Naive thymus-derived CD4-positive, alpha-beta T cell (primary cell): ENCODE data around the gene CCSER1. TPM values are rescaled to one million over a fixed set of nuclear protein-coding genes. Genes with fewer than 3 reads are reported as not detected.

Source experiments
- ATAC-seq: fragments of 150-1000 bp; cut with Tn5 transposase; 2 replicates; pipeline ENCODE4 v1.10.0; 2021; ENCODE audit warnings: mild to moderate bottlenecking, moderate library complexity
- CTCF ChIA-PET: fragments of 350-600 bp; sonication (Branson Sonifier 250); formaldehyde crosslinking; loops from one replicate; lab custom pipeline; 2021; ENCODE audit warnings: antibody characterized with exemption; lab: Charles Lee
- POLR2A ChIA-PET: fragments of 350-600 bp; sonication (Branson Sonifier 250); formaldehyde crosslinking; loops from one replicate; lab custom pipeline; 2021; ENCODE audit warnings: antibody characterized with exemption, inconsistent platforms; lab: Charles Lee
- DNase-seq, 9 donors: peaks; one replicate each; pipeline versions ENCODE4 v3.0.0 to v3.0.0-alpha.2; 2020 to 2022; ENCODE audit warnings: mixed read lengths in 1 of 9
- H3K27ac ChIP-seq: one replicate; pipeline ENCODE4 v1.7.0; 2013; ENCODE audit warnings: mild to moderate bottlenecking, low read depth, low read length, moderate library complexity
- H3K27me3 ChIP-seq, 2 donors: one replicate each; pipeline ENCODE4 v1.7.0; 2013; ENCODE audit warnings: low read length in 2 of 2, mild to moderate bottlenecking in 2 of 2, moderate library complexity in 2 of 2; ENCODE audit not compliant: control insufficient read depth in 2 of 2, insufficient read depth in 2 of 2
- H3K36me3 ChIP-seq, 3 experiments: 1 replicate in 2 of 3; 2 replicates in 1 of 3; pipeline ENCODE4 v1.7.0; 2013; ENCODE audit warnings: low read length in 3 of 3, mild to moderate bottlenecking in 3 of 3, moderate library complexity in 1 of 3; ENCODE audit not compliant: insufficient read depth in 3 of 3, control insufficient read depth in 2 of 3
- H3K4me1 ChIP-seq, 2 donors: one replicate each; pipeline ENCODE4 v1.7.0; 2013; ENCODE audit warnings: low read length in 2 of 2, mild to moderate bottlenecking in 2 of 2, moderate library complexity in 1 of 2; ENCODE audit not compliant: control insufficient read depth in 2 of 2, insufficient read depth in 2 of 2
- H3K4me3 ChIP-seq: 2 replicates; pipeline ENCODE4 v1.7.0; 2013; ENCODE audit warnings: mild to moderate bottlenecking, low read length
- H3K9me3 ChIP-seq, 3 experiments: 1 replicate in 2 of 3; 2 replicates in 1 of 3; pipeline ENCODE4 v1.7.0; 2013; ENCODE audit warnings: low read length in 3 of 3; ENCODE audit not compliant: control insufficient read depth in 2 of 3
- H3K27ac Mint-ChIP-seq, 9 donors: one replicate each; pipeline ENCODE4 v1.8.0; 2020 to 2022; ENCODE audit warnings: mixed read lengths in 9 of 9, mild to moderate bottlenecking in 8 of 9, moderate library complexity in 5 of 9, inconsistent platforms in 2 of 9
- H3K27me3 Mint-ChIP-seq, 5 donors: one replicate each; pipeline ENCODE4 v1.8.0; 2021 to 2022; ENCODE audit warnings: mixed read lengths in 5 of 5, mild to moderate bottlenecking in 1 of 5
- H3K36me3 Mint-ChIP-seq, 5 donors: one replicate each; pipeline ENCODE4 v1.8.0; 2020 to 2022; ENCODE audit warnings: mixed read lengths in 5 of 5, mild to moderate bottlenecking in 3 of 5, inconsistent platforms in 1 of 5
- H3K4me1 Mint-ChIP-seq, 7 donors: one replicate each; pipeline ENCODE4 v1.8.0; 2020 to 2022; ENCODE audit warnings: mixed read lengths in 7 of 7, mild to moderate bottlenecking in 3 of 7, inconsistent platforms in 1 of 7
- H3K4me3 Mint-ChIP-seq, 10 donors: one replicate each; pipeline ENCODE4 v1.8.0; 2020 to 2022; ENCODE audit warnings: mild to moderate bottlenecking in 10 of 10, mixed read lengths in 10 of 10, moderate library complexity in 6 of 10, inconsistent platforms in 2 of 10
- H3K9me3 Mint-ChIP-seq, 11 donors: one replicate each; pipeline ENCODE4 v1.8.0; 2020 to 2022; ENCODE audit warnings: mixed read lengths in 11 of 11, mild to moderate bottlenecking in 4 of 11, inconsistent platforms in 1 of 11, moderate library complexity in 1 of 11
- intact Hi-C, 2 donors: fragments of 100-400 bp; cut with micrococcal nuclease; formaldehyde crosslinking; loops; one replicate each; pipeline ENCODE4 v1.15.1; 2023
- polyA plus RNA-seq, 2 donors: library from polyadenylated mRNA; unstranded; fragments of 300-500 nt; fragmentation: Illumina TruSeq; gene quantifications; one replicate each; pipeline ENCODE4 v1.2.3, GENCODE V29; 2021
- total RNA-seq, 6 experiments: library from RNA in 5 of 6; stranded (reverse) in 5 of 6; gene quantifications; 1 replicate in 5 of 6; 2 replicates in 1 of 6; pipeline ENCODE4 v1.2.3 and lab custom pipeline; 2021 to 2026

The CCSER1 gene
- total and polyA plus RNA-seq, 7 experiments from 2014 or later: 0.30 to 4.0 (median 1.4) TPM; not detected in 3

- ATAC-seq (no peak), DNase-seq (no peak)
- H3K27me3 Mint-ChIP-seq: no peaks in the 10 kb centered on the region
- ChIA-PET CTCF (no interaction called here), POLR2A (no interaction called here)
- no peaks in the 10 kb centered on the region for H3K36me3 Mint-ChIP-seq
- Histone ChIP-seq H3K4me1 (no peaks in the 10 kb centered on the region), H3K9me3 (no peaks in the 10 kb centered on the region), H3K27me3 (no peaks in the 10 kb centered on the region), H3K36me3 (no peaks in the 10 kb centered on the region), H3K27ac (no peak overlapping the region), H3K4me3 (no peak overlapping the region)
- H3K4me1 Mint-ChIP-seq: no peaks in the 10 kb centered on the region
- intact Hi-C loops: no loop called here
- peaks cover 0 to 26% (median 5%) of the 10 kb centered on the region in 11 donors for H3K9me3 Mint-ChIP-seq
- no peak overlapping the region for H3K4me3 Mint-ChIP-seq
- H3K27ac Mint-ChIP-seq: no peak overlapping the region
Measured at GRCh38 chr4:91282217-91282616, 1155.0 kb downstream of the CCSER1 start.

- Mint-ChIP-seq H3K27me3 (no peaks in the 10 kb centered on the region), H3K36me3 (no peaks in the 10 kb centered on the region), H3K4me1 (no peaks in the 10 kb centered on the region), H3K27ac (no peak overlapping the region), H3K9me3 (peaks cover 0 to 25% (median 6%) of the 10 kb centered on the region in 11 donors), H3K4me3 (no peak overlapping the region)
- no peaks in the 10 kb centered on the region for H3K9me3 ChIP-seq
- H3K27me3 ChIP-seq: no peaks in the 10 kb centered on the region
- CTCF ChIA-PET: no interaction called here
- DNase-seq: no peak
- no peak overlapping the region for H3K27ac ChIP-seq
- H3K4me1 ChIP-seq: no peaks in the 10 kb centered on the region
- no peaks in the 10 kb centered on the region for H3K36me3 ChIP-seq
- POLR2A ChIA-PET: no interaction called here
- intact Hi-C loops: no loop called here
- no peak overlapping the region for H3K4me3 ChIP-seq
- no peak for ATAC-seq
Measured at GRCh38 chr4:91283726-91284230, 1156.6 kb downstream of the CCSER1 start.

- Histone ChIP-seq H3K36me3 (no peaks in the 10 kb centered on the region), H3K27ac (no peak overlapping the region), H3K4me3 (no peak overlapping the region), H3K4me1 (no peaks in the 10 kb centered on the region), H3K9me3 (peaks cover 0 to 3% (median 0%) of the 10 kb centered on the region in 3 experiments), H3K27me3 (no peaks in the 10 kb centered on the region)
- ATAC-seq (no peak), DNase-seq (no peak)
- Mint-ChIP-seq H3K9me3 (peaks cover 0 to 28% (median 7%) of the 10 kb centered on the region in 11 donors), H3K4me3 (no peak overlapping the region), H3K4me1 (no peaks in the 10 kb centered on the region), H3K36me3 (no peaks in the 10 kb centered on the region), H3K27me3 (no peaks in the 10 kb centered on the region), H3K27ac (no peak overlapping the region)
- POLR2A ChIA-PET: no interaction called here
- intact Hi-C loops: no loop called here
- CTCF ChIA-PET: no interaction called here
Measured at GRCh38 chr4:91284480-91284879, 1157.3 kb downstream of the CCSER1 start.

- intact Hi-C loops: no loop called here
- DNase-seq: no peak
- H3K4me1 ChIP-seq: no peaks in the 10 kb centered on the region
- no peaks in the 10 kb centered on the region for H3K27me3 ChIP-seq
- H3K36me3 ChIP-seq: no peaks in the 10 kb centered on the region
- ChIA-PET POLR2A (no interaction called here), CTCF (no interaction called here)
- H3K27ac ChIP-seq: no peak overlapping the region
- no peaks in the 10 kb centered on the region for H3K4me1 Mint-ChIP-seq
- peaks cover 0 to 3% (median 0%) of the 10 kb centered on the region in 3 experiments for H3K9me3 ChIP-seq
- peaks cover 0 to 31% (median 6%) of the 10 kb centered on the region in 11 donors for H3K9me3 Mint-ChIP-seq
- H3K4me3 Mint-ChIP-seq: no peak overlapping the region
- H3K27ac Mint-ChIP-seq: no peak overlapping the region
- no peak overlapping the region for H3K4me3 ChIP-seq
- no peak for ATAC-seq
- no peaks in the 10 kb centered on the region for H3K36me3 Mint-ChIP-seq
- no peaks in the 10 kb centered on the region for H3K27me3 Mint-ChIP-seq
Measured at GRCh38 chr4:91285487-91285886, 1158.3 kb downstream of the CCSER1 start.

GRCh38 chr4:91288702-91289311, 1161.6 kb downstream of the CCSER1 start:
- DNase-seq (no peak), ATAC-seq (no peak)
- H3K4me1 Mint-ChIP-seq: no peaks in the 10 kb centered on the region
- Histone ChIP-seq H3K36me3 (no peaks in the 10 kb centered on the region), H3K9me3 (peaks cover 0 to 3% (median 0%) of the 10 kb centered on the region in 3 experiments), H3K4me1 (no peaks in the 10 kb centered on the region), H3K4me3 (no peak overlapping the region), H3K27ac (no peak overlapping the region), H3K27me3 (no peaks in the 10 kb centered on the region)
- H3K9me3 Mint-ChIP-seq: peaks cover 0 to 29% (median 5%) of the 10 kb centered on the region in 11 donors
- H3K4me3 Mint-ChIP-seq: no peak overlapping the region
- ChIA-PET POLR2A (no interaction called here), CTCF (interaction anchor here (0.6 kb wide), 1 partner anchor 10 kb away, joined by 3 read pairs; no protein-coding TSS in a partner anchor)
- no peaks in the 10 kb centered on the region for H3K36me3 Mint-ChIP-seq
- no peaks in the 10 kb centered on the region for H3K27me3 Mint-ChIP-seq
- H3K27ac Mint-ChIP-seq: no peak overlapping the region
- intact Hi-C loops: no loop called here

- ChIA-PET CTCF (no interaction called here), POLR2A (no interaction called here)
- peaks cover 0 to 21% (median 2%) of the 10 kb centered on the region in 11 donors for H3K9me3 Mint-ChIP-seq
- no peak overlapping the region for H3K27ac Mint-ChIP-seq
- intact Hi-C loops: no loop called here
- Histone ChIP-seq H3K4me1 (no peaks in the 10 kb centered on the region), H3K27me3 (no peaks in the 10 kb centered on the region), H3K9me3 (no peaks in the 10 kb centered on the region), H3K36me3 (no peaks in the 10 kb centered on the region), H3K4me3 (no peak overlapping the region), H3K27ac (no peak overlapping the region)
- no peak overlapping the region for H3K4me3 Mint-ChIP-seq
- H3K27me3 Mint-ChIP-seq: no peaks in the 10 kb centered on the region
- DNase-seq (no peak), ATAC-seq (no peak)
- H3K4me1 Mint-ChIP-seq: no peaks in the 10 kb centered on the region
- H3K36me3 Mint-ChIP-seq: no peaks in the 10 kb centered on the region
Measured at GRCh38 chr4:91298156-91298700, 1171.0 kb downstream of the CCSER1 start.

GRCh38 chr4:91298824-91299223, 1171.6 kb downstream of the CCSER1 start:
- ChIA-PET POLR2A (no interaction called here), CTCF (no interaction called here)
- intact Hi-C loops: no loop called here
- H3K36me3 ChIP-seq: no peaks in the 10 kb centered on the region
- H3K4me3 ChIP-seq: no peak overlapping the region
- peaks cover 0 to 21% (median 2%) of the 10 kb centered on the region in 11 donors for H3K9me3 Mint-ChIP-seq
- H3K27me3 Mint-ChIP-seq: no peaks in the 10 kb centered on the region
- no peak overlapping the region for H3K27ac ChIP-seq
- H3K36me3 Mint-ChIP-seq: no peaks in the 10 kb centered on the region
- no peak overlapping the region for H3K27ac Mint-ChIP-seq
- H3K9me3 ChIP-seq: no peaks in the 10 kb centered on the region
- H3K4me3 Mint-ChIP-seq: no peak overlapping the region
- ATAC-seq (no peak), DNase-seq (no peak)
- H3K4me1 Mint-ChIP-seq: no peaks in the 10 kb centered on the region
- H3K27me3 ChIP-seq: no peaks in the 10 kb centered on the region
- H3K4me1 ChIP-seq: no peaks in the 10 kb centered on the region
